Measurements from ENCODE around the gene ACP3. TPM values are rescaled to one million over a fixed set of nuclear protein-coding genes. Genes with fewer than 3 reads are reported as not detected.
"Not testable (repeated sequence)": the region's sequence is repeated elsewhere in the genome, so short reads cannot be mapped to it uniquely, and the experiment has no call there.

Gene ACP3
- polyA plus RNA-seq, 12 donors = 0.28 to 19.2 (median 0.59) TPM; not detected in 2

GRCh38 chr3:132360717-132361116, 43.5 kb downstream of the ACP3 start:
- no peak for DNase-seq

- DNase-seq = no peak
These were observed 45.1 kb downstream of the ACP3 start for GRCh38 chr3:132362329-132362728.

GRCh38 chr3:132368515-132368914, 51.3 kb downstream of the ACP3 start:
- DNase-seq = no peak

- DNase-seq = no peak
These were observed 51.8 kb downstream of the ACP3 start for GRCh38 chr3:132368962-132369361.

GRCh38 chr3:132376945-132377354, 59.7 kb downstream of the ACP3 start:
- DNase-seq = not testable (repeated sequence)

- DNase-seq = no peak
These were observed 61.0 kb downstream of the ACP3 start for GRCh38 chr3:132378048-132378762.

GRCh38 chr3:132378846-132379245, 61.6 kb downstream of the ACP3 start:
- no peak for DNase-seq

- no peak for DNase-seq
These were observed 63.7 kb downstream of the ACP3 start for GRCh38 chr3:132380920-132381319.

GRCh38 chr3:132381348-132381944, 64.2 kb downstream of the ACP3 start:
- DNase-seq = no peak

- no peak for DNase-seq
These were observed 65.1 kb downstream of the ACP3 start for GRCh38 chr3:132382267-132382666.

GRCh38 chr3:132382688-132383194, 65.5 kb downstream of the ACP3 start:
- DNase-seq = no peak

- DNase-seq = no peak
These were observed 69.1 kb downstream of the ACP3 start for GRCh38 chr3:132386259-132386658.

- not testable (repeated sequence) for DNase-seq
These were observed 75.5 kb downstream of the ACP3 start for GRCh38 chr3:132392675-132393074.

- DNase-seq = peak; percentile 73
These were observed 77.1 kb downstream of the ACP3 start for GRCh38 chr3:132394320-132394719.

GRCh38 chr3:132395126-132395525, 77.9 kb downstream of the ACP3 start:
- no peak for DNase-seq

- no peak for DNase-seq
These were observed 79.0 kb downstream of the ACP3 start for GRCh38 chr3:132396255-132396654.

- DNase-seq = not testable (repeated sequence)
These were observed 79.6 kb downstream of the ACP3 start for GRCh38 chr3:132396776-132397175.

- DNase-seq = peak; percentile 49
These were observed 82.1 kb downstream of the ACP3 start for GRCh38 chr3:132399054-132399929.

GRCh38 chr3:132401255-132401654, 84.0 kb downstream of the ACP3 start:
- DNase-seq = no peak

GRCh38 chr3:132404276-132404675, 87.1 kb downstream of the ACP3 start:
- DNase-seq = no peak

GRCh38 chr3:132405188-132405587, 88.0 kb downstream of the ACP3 start:
- no peak for DNase-seq

GRCh38 chr3:132405609-132406299, 88.5 kb downstream of the ACP3 start:
- DNase-seq = no peak

All from muscle of arm (tissue), 12 donors.